ENCODE measurements around the gene ACACA.
A peak's percentile ranks its signal among the peaks of the same experiment; 100 is the strongest.

The ACACA gene

DNA sequence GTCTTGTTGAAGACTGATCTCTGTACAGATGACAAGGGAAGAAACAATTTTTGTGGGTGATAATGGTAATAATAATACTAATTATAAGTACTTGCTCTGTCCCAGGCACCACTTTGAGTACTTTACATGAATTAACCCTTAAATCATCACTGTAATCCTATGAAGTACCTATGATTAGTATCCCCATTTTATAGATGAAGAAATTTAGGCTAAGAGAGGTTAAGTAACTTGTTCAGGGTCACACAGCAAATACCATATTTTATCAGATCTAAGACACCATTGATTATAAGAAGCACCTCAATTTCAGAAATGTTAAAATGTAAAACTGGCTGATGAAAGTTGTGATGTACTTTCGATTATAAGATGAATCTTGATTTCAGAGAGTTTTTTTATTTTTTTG is 18.6 kb upstream of the ACACA start (continued):
- no peak for TF ChIP-seq ZNF473 (tag by site-specific recombination; IDR thresholded peaks at IDR 0.05)

DNA sequence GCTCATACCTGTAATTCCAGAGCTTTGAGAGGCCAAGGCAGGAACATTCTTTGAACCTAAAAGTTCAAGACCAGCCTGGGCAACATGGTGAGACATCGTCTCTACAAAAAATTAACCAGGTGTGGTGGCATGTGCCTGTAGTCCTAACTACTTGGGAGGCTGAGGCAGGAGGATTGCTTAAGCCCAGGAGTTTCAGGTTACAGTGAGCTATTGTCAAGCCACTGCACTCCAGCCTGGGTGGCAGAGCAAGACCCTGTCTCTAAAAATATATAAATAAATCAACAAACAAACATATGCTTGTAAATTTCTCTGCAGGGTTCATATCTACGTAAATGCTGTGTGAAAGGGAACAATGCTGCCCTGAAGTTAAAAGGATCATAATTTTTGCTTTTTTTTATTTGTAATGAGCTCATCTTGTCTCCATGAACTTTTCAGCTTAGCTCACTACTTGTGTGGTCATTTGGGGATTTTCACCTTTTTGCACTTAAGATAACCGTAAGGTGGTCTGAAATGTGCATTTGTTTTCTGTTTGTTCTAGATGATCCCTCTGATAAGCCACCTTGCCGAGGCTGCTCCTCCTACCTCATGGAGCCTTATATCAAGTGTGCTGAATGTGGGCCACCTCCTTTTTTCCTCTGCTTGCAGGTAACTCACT is 16.5 kb upstream of the ACACA start:
- TF ChIP-seq GLIS1 (tag by site-specific recombination; IDR thresholded peaks at IDR 0.05) = peak; percentile 59
- TF ChIP-seq FEZF1 (tag by site-specific recombination; IDR thresholded peaks at IDR 0.05) = peak; percentile 46
- TF ChIP-seq OSR2 (tag by site-specific recombination; IDR thresholded peaks at IDR 0.05) = no peak
- TF ChIP-seq, protein P1, sequence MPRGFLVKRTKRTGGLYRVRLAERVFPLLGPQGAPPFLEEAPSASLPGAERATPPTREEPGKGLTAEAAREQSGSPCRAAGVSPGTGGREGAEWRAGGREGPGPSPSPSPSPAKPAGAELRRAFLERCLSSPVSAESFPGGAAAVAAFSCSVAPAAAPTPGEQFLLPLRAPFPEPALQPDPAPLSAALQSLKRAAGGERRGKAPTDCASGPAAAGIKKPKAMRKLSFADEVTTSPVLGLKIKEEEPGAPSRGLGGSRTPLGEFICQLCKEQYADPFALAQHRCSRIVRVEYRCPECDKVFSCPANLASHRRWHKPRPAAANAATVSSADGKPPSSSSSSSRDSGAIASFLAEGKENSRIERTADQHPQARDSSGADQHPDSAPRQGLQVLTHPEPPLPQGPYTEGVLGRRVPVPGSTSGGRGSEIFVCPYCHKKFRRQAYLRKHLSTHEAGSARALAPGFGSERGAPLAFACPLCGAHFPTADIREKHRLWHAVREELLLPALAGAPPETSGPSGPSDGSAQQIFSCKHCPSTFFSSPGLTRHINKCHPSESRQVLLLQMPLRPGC (tag by site-specific recombination; IDR thresholded peaks at IDR 0.05) = no peak
- TF ChIP-seq, protein P2, sequence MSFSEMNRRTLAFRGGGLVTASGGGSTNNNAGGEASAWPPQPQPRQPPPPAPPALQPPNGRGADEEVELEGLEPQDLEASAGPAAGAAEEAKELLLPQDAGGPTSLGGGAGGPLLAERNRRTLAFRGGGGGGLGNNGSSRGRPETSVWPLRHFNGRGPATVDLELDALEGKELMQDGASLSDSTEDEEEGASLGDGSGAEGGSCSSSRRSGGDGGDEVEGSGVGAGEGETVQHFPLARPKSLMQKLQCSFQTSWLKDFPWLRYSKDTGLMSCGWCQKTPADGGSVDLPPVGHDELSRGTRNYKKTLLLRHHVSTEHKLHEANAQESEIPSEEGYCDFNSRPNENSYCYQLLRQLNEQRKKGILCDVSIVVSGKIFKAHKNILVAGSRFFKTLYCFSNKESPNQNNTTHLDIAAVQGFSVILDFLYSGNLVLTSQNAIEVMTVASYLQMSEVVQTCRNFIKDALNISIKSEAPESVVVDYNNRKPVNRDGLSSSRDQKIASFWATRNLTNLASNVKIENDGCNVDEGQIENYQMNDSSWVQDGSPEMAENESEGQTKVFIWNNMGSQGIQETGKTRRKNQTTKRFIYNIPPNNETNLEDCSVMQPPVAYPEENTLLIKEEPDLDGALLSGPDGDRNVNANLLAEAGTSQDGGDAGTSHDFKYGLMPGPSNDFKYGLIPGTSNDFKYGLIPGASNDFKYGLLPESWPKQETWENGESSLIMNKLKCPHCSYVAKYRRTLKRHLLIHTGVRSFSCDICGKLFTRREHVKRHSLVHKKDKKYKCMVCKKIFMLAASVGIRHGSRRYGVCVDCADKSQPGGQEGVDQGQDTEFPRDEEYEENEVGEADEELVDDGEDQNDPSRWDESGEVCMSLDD (tag by site-specific recombination; IDR thresholded peaks at IDR 0.05) = no peak
- TF ChIP-seq ZNF366 (tag by site-specific recombination; conservative IDR thresholded peaks at IDR 0.05) = 0 out of 2 replicates have a peak, but pooled peaks have one; percentile 9
- TF ChIP-seq, protein P3, sequence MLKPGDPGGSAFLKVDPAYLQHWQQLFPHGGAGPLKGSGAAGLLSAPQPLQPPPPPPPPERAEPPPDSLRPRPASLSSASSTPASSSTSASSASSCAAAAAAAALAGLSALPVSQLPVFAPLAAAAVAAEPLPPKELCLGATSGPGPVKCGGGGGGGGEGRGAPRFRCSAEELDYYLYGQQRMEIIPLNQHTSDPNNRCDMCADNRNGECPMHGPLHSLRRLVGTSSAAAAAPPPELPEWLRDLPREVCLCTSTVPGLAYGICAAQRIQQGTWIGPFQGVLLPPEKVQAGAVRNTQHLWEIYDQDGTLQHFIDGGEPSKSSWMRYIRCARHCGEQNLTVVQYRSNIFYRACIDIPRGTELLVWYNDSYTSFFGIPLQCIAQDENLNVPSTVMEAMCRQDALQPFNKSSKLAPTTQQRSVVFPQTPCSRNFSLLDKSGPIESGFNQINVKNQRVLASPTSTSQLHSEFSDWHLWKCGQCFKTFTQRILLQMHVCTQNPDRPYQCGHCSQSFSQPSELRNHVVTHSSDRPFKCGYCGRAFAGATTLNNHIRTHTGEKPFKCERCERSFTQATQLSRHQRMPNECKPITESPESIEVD (tag by site-specific recombination; IDR thresholded peaks at IDR 0.05) = peak; percentile 53; the same call in 1 of the 2 replicates
- H3K4me1 ChIP-seq (ENCODE audit: control insufficient read depth, insufficient read depth, low read length) = peaks cover 5% of the 10 kb centered on the region; the same call in 1 of the 2 replicates
- ChIA-PET CTCF (interaction anchor here (1.0 to 2.8 kb wide), 2 partner anchors 15 to 50 kb away, joined by 4 to 11 read pairs; no protein-coding TSS in a partner anchor), POLR2A (interaction anchor here (1.0 kb wide), 2 partner anchors 12 to 16 kb away, joined by 3 read pairs; partner anchors contain the start of genes ACACA and TADA2A)
- H3K36me3 ChIP-seq (ENCODE audit: control insufficient read depth in 2 of 2, insufficient read depth in 1 of 2, low read length in 2 of 2) = peaks cover 73 to 83% of the 10 kb centered on the region in 2 experiments
- no peaks in the 10 kb centered on the region for H3K9me3 ChIP-seq (ENCODE audit: control insufficient read depth, insufficient read depth, low read depth, low read length)
- H3K4me3 ChIP-seq (ENCODE audit: low read depth, low read length) = no peak overlapping the region
- no peak overlapping the region for H3K27ac ChIP-seq (ENCODE audit: extremely low read depth, low read depth, low read length)

DNA sequence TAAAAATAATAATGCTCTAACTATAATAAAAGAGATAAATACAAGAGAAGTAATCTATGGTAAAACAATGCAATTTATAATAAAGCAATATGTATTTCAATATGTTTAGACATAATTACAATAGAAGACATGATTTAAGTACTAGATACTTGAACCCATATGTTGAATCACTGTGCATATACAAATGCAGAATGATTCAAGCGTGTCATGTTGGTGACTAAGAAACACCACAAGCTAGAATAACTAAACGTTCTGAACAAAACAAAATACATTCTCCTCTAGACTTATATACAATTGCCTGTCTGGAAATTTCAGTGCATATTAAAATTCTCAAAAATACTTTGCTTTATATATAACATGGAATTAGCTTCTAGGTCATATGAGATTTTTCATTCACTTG is 11.2 kb upstream of the ACACA start:
- ChIA-PET POLR2A (no interaction called here), CTCF (interaction anchor here (0.6 kb wide), 1 partner anchor 15 kb away, joined by 3 read pairs; no protein-coding TSS in a partner anchor)
- Histone ChIP-seq H3K4me3 (ENCODE audit: low read depth, low read length) (no peak overlapping the region), H3K4me1 (ENCODE audit: control insufficient read depth, insufficient read depth, low read length) (peaks cover under 1% of the 10 kb centered on the region; the same call in 1 of the 2 replicates), H3K36me3 (ENCODE audit: control insufficient read depth in 2 of 2, insufficient read depth in 1 of 2, low read length in 2 of 2) (peaks cover 70 to 87% of the 10 kb centered on the region in 2 experiments), H3K27ac (ENCODE audit: extremely low read depth, low read depth, low read length) (no peak overlapping the region), H3K9me3 (ENCODE audit: control insufficient read depth, insufficient read depth, low read depth, low read length) (no peaks in the 10 kb centered on the region)
- no peak for TF ChIP-seq ZNF248 (tag by site-specific recombination; IDR thresholded peaks at IDR 0.05)
- TF ChIP-seq ZNF830 (tag by site-specific recombination; IDR thresholded peaks at IDR 0.05; ENCODE audit: low read depth) = no peak
- no peak for TF ChIP-seq ZNF121 (tag by site-specific recombination; IDR thresholded peaks at IDR 0.05)
- TF ChIP-seq OSR2 (tag by site-specific recombination; IDR thresholded peaks at IDR 0.05) = no peak
- TF ChIP-seq, protein P4, sequence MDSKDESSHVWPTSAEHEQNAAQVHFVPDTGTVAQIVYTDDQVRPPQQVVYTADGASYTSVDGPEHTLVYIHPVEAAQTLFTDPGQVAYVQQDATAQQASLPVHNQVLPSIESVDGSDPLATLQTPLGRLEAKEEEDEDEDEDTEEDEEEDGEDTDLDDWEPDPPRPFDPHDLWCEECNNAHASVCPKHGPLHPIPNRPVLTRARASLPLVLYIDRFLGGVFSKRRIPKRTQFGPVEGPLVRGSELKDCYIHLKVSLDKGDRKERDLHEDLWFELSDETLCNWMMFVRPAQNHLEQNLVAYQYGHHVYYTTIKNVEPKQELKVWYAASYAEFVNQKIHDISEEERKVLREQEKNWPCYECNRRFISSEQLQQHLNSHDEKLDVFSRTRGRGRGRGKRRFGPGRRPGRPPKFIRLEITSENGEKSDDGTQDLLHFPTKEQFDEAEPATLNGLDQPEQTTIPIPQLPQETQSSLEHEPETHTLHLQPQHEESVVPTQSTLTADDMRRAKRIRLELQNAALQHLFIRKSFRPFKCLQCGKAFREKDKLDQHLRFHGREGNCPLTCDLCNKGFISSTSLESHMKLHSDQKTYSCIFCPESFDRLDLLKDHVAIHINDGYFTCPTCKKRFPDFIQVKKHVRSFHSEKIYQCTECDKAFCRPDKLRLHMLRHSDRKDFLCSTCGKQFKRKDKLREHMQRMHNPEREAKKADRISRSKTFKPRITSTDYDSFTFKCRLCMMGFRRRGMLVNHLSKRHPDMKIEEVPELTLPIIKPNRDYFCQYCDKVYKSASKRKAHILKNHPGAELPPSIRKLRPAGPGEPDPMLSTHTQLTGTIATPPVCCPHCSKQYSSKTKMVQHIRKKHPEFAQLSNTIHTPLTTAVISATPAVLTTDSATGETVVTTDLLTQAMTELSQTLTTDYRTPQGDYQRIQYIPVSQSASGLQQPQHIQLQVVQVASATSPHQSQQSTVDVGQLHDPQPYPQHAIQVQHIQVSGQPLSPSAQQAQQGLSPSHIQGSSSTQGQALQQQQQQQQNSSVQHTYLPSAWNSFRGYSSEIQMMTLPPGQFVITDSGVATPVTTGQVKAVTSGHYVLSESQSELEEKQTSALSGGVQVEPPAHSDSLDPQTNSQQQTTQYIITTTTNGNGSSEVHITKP (tag by site-specific recombination; IDR thresholded peaks at IDR 0.05) = no peak
- TF ChIP-seq, protein P5, sequence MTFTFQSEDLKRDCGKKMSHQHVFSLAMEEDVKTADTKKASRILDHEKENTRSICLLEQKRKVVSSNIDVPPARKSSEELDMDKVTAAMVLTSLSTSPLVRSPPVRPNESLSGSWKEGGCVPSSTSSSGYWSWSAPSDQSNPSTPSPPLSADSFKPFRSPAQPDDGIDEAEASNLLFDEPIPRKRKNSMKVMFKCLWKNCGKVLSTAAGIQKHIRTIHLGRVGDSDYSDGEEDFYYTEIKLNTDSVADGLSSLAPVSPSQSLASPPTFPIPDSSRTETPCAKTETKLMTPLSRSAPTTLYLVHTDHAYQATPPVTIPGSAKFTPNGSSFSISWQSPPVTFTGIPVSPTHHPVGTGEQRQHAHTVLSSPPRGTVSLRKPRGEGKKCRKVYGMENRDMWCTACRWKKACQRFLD (tag by site-specific recombination; IDR thresholded peaks at IDR 0.05) = no peak
- no peak for TF ChIP-seq ZNF596 (tag by site-specific recombination; IDR thresholded peaks at IDR 0.05)
- no peak for TF ChIP-seq ZNF394 (tag by site-specific recombination; IDR thresholded peaks at IDR 0.05; ENCODE audit: borderline replicate concordance)
- TF ChIP-seq MZF1 (tag by site-specific recombination; IDR thresholded peaks at IDR 0.05; ENCODE audit: borderline replicate concordance) = no peak
- TF ChIP-seq ZNF37A (tag by site-specific recombination; IDR thresholded peaks at IDR 0.05) = no peak
- TF ChIP-seq ZSCAN30 (tag by site-specific recombination; IDR thresholded peaks at IDR 0.05) = no peak
- no peak for TF ChIP-seq ZNF560 (tag by site-specific recombination; IDR thresholded peaks at IDR 0.05; ENCODE audit: borderline replicate concordance)
- TF ChIP-seq ZFP3 (tag by site-specific recombination; IDR thresholded peaks at IDR 0.05; ENCODE audit: low read depth) = no peak

All from HEK293 (cell line).